NCI-H2029 treated with DMSO at 0.1 percent for 48 hours (cell line): Measurements from ENCODE around the gene LATS2.

ENCODE experiments used
- DNase-seq: peaks from one replicate; lab custom pipeline; 2025; lab: John Stamatoyannopoulos, UW

The LATS2 gene

DNA sequence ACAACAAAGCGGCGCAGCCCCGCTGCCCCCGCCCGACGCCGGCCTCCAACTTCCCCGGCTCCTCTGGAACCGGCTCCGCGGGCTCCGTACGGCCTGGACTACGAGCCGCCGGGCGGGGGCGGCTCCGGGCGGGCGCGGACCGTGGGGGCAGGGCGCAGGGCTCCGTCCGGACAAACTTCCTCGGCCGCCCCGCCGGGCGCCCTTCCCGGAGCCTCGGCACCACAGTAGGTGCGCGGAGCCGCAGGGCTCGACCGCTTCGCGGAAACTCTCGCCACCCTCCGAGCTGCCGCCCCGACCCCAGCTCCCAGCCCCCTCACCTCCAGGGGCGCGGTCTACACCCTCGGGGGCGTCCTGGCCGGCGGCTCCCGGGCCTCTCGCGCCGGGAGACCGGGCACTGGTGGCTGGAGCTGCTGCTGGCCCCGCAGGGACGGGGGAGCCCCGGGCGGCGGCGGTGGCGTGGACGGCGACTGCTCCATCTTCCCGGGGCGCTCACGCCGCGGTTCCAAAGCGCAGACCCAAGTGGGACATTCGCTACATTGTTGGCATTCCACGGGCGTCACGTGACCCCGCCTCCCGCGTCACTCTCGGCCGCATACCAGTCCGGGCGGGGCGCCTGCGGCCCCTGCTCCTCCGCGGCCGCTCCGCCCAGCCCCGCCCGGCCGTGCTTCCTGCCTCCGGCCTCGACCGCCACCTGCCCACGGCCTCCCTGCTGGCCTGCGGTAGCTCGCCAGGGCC, at the start of gene LATS2:
Gene LATS2, minus strand, starts transcription at position 558 of the 735 bp plus-strand sequence. CDS start 15,560 bp downstream, outside the sequence.
- DNase-seq = no peak

DNA sequence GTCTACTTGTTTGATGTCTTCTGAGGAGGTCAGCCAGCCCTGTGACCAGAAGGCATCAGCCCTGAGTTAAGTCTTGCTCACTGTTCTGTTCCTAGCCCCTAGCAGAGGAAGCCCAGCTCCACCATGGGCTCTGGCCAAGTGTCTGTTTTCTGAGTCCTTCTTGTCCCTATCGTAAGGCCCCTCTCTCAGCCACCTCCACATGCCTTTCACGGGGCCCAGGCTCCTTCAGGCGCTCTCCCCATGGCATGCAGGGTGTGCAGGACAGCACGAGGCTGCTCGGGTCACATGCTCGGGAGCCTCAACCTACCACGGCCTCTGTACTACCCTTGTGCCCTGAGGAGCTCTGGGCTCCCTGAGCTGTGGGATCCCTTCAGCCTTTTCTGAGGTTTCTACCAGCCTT, 47.8 kb upstream of the LATS2 start:
- no peak for DNase-seq

DNA sequence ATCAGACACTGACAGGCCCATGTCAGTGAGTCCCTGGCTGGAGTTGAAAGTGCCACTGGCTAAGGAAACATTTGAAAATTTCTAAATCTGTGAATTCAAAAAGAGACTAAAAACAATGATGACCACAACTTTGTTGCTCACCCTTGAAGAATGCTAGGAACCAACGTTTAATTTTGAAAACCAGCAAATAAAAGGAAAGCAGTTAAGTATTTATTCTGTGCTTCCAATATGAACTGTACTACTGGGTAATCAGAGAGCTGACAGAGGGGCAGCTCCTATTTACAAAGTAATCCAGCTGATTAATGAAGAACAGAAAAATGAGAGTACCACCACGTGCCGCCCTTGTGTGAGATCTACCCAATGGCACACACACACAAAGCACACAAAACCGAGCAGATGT, 44.7 kb upstream of the LATS2 start:
- no peak for DNase-seq

DNA sequence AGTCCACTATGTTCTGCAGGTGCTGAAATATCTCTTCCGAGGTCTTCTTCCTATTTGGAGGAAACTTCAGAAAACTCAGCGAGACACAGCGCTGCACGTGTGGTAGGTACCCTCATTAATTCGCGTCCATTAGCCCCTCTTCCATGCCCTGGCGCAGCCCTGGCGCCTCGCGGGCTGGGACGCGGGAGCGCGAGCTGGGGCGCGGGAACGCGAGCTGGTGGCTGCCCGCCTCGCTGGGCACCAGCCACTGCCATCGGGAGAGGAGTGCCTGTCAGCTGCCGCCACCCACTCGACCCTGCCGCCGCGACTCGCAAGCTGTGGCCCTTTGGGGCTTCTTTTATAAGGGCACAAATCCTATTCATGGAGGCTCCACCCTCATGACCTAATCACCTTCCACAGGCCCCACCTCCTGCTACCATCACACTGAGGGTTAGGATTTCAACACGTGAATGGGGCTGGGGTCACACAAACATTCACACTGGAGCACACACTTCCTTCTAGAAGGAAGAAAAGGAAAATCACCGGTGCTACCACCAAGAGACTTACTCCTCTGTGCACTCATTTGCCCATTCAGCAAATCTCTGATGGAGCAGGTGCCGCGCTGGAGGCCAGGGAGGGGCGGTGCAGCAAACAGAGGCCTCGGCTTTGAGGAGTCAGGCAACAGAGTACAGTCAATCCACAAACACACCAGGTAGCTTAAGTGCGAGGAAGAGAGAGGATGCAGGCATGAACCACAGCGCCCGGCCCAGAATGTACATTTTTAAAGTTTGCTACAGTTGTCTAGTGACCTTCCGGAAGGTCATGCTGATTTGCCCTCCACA, 43.0 kb upstream of the LATS2 start:
- no peak for DNase-seq

DNA sequence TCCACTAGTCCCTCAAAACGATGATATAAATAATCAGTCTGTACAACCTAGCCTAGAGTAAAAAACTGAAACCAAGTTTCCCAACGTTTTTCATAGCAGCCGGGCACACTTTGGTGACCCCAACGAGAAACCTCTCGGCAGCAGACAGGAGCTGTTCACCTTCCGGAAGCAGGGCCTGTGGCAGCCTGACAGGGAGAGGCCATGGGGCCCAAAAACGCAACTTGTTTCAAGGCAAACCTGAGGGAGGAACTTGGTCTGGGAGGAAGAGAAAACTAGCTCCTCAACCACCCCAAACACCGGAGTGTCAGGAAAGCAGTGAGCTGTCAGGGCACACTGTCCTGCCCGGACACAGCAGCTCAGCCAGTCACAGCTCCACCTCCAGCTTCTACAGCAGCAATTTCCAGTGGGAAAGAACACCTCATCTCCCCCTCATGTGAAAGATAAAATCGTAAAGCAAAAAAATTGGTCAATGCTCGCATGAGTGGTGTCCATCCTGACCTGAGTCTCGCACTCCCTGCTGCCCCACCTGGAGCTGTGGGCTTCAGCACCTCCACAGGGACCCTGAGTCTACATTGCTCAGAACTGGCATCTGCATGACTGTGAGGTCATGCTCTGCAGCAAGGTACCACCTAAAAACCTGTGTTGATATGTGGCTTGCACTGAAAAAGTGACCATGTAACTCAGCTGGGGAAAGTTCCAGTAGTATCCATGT, 40.6 kb upstream of the LATS2 start:
- no peak for DNase-seq

DNA sequence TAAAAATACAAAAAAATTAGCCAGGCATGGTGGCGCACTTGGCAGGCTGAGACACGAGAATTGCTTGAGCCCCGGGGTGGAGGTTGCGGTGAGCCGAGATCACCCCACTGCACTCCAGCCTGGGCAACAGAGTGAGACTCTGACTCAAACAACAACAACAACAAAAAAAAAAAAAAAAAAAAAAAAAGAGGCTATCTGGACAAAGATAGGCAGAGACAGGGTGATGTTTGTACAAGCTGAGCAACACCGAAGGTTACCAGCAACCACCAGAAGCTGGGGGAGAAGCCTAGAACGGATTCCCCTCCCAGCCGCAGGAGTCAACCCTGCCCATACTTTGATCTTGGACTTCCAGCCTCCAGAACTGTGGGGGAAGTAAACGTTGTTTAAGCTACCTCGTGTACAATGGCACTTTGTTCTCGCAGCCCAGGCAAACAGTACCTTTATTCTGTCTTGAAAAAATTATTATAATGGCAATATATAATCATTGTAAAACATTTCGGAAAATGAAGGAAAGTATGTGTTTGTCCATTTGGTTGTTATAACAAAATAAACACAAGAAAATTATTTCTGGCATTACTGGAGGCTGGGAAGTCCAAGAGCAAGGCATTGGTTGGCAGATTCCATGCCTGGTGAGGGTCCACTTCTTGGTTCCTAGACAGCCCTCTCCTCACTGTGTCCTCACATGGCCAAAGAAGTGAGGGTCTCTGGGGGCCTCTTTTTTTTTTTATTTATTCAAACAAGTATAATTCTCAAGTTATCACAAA, 39.8 kb upstream of the LATS2 start:
- DNase-seq = no peak

DNA sequence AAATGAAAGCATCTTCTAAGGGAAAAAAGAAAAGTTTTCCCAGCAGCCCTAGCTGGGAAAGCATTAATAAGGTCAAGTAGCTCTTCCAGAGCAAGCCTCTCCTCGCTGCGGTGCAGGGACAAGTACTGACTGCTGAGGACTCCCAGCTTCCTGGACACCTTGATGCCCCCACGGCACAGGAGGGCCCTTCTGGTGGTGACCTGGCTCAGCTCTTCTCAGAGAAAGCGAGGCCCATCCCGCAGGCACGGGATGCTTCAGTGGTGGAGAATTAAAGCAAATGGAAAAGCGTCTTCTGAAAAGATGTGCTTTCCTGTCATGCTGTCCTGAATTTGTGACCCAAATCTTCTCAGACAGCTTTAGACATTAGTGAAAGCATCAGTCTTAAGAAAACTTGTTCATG, 38.8 kb upstream of the LATS2 start:
- DNase-seq = no peak

DNA sequence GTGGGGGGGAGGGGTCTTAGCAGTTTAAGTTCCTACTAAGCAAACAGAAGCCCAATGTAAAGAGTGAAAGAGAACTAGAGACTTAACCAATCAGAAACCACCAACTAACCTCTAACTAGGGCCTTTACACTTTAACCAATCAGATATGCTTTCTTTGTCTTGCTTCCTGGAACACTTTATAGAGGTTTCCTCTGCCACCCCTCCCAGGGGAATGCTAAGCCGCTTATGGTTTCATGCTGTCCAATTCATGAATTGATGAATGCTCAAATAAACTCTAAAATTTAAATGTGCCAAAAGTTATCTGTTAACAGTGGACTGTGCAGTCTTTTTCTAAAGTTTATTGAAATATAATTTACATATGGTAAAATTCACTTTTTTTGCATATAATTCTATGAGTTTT, 33.9 kb upstream of the LATS2 start:
- DNase-seq = no peak

DNA sequence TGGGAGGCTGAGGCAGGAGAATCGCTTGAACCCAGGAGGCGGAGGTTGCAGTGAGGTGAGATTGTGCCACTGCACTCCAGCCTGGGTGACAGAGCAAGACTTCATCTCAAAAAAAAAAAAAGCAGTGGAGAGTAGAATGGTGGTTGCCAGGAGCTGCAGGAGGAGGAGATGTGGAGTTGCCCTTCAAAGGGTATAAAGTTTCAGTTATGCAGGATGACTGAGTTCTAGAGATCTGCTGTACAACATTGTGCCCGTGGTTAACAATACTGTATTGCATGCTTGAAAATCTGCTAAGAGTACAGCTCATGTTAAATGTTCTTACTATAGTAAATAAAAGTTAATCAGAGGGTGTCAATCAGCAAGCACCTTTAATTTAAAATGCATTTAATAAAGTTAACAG, 28.4 kb upstream of the LATS2 start:
- DNase-seq = no peak

DNA sequence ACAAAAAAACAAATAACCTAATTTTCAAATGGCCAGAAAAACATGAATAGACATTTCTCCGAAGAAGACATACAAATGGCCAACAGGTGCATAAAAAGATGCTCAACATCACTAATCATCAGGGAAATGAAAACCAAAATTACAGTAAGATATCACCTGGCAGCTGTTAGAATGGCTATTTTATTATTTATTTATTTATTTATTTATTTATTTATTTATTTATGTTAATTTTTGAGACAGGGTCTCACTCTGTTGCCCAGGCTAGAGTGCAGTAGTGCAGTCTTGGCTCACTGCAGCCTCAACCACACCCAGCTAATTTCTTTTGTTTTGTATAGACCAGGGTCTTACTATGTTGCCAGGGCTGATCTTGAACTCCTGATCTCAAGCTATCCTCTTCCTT, 27.1 kb upstream of the LATS2 start:
- no peak for DNase-seq

DNA sequence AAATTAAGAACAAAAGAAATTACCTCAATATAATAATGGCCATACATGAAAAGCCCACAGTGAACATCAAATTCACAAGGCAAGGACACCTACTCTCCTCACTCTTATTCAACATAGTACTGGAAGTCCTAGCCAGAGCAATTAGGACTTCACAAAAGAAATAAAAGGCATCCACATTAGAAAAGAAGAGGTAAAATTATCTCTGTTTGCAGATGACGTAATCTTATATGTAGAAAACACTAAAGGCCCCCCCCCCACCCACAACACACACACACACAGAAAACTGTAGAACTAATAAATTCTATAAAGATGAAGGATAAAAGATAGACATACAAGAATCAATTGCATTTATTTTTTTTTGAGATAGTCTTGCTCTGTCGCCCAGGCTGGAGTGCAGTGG, 25.5 kb upstream of the LATS2 start:
- no peak for DNase-seq

DNA sequence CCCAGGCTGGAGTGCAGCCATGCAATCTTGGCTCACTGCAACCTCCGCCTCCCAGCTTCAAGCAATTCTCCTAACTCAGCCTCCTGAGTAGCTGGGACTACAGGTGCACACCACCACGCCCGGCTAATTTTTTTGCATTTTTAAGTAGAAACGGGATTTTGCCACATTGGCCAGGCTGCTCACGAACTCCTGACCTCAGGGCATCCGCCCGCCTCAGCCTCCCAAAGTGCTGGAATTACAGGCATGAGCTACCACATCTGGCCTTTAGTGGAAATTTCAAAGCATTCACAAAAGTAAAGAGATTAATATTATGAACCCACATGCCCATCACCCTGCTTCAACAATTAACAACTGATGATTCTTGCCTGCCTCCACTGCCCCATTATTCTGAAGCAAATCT, 20.5 kb upstream of the LATS2 start:
- no peak for DNase-seq

DNA sequence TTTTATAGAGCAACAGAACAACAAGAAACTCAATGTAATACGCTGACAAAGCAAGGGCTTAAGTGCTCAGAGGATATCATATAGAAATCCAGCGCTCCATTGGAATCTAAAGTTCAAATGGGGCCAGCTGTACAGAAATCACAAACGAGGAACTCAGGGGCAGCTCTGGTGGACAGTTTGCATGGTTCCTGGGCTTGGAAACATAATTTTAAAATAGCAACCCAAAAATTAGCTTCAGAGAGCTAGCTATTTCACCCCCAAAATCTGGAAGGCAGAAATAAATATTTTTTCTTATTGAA, 19.2 kb upstream of the LATS2 start:
- no peak for DNase-seq

DNA sequence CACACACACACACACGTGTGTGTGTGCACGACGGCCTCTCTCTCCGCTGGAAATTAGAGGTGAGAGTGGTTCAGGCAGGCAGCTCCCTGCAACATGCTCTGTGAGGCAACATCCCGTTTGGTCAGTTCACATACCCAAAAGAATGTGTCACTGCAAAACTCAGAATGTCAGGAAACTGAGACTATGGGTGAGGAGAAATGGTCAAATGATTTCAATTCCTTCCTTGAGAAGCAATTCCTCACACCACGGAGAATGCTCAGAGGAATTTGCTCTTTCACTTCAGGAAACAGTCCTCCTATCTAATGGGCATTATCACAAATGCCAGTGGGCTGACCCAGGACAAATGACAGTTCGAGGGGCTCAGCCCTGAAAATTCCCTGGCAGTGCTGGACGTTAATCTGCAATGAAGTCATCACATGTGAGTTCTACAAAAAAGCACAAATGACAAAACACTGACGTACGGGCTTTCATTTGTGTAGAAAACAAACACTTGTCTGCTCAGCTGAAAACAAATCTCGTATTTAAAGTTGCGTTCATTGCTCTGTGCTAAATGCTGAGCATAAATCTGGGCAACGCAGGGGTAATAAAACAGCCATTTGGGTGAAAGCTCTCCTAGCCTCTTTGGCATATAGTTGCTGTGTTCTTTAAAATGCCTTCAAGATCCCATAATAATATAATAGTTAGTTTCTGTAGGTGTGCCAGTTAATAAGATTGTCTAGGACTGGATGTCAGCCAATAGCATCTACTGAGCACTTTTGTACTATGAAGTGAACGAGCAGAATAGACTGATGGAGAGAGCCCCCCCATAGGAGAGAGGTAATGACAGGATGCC, 18.6 kb upstream of the LATS2 start:
- DNase-seq = no peak

DNA sequence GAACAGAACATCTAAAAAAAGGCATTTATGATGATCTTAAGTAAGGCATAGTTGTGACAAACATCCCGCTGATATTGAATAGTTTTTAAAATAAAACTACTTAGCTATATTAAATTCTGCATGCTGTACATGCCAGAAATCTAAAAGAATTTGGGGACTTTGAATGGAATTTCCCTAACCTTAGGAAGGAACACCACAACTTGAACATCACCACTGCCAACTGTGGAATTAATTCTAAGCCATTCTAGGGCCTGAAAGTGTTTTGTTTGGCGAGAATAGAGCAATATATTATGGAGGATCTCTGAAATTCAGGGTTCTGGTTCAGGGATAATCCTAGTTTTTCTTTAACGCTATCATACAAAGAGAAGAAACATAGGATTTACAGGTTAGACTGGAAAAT, 17.8 kb upstream of the LATS2 start:
- no peak for DNase-seq

DNA sequence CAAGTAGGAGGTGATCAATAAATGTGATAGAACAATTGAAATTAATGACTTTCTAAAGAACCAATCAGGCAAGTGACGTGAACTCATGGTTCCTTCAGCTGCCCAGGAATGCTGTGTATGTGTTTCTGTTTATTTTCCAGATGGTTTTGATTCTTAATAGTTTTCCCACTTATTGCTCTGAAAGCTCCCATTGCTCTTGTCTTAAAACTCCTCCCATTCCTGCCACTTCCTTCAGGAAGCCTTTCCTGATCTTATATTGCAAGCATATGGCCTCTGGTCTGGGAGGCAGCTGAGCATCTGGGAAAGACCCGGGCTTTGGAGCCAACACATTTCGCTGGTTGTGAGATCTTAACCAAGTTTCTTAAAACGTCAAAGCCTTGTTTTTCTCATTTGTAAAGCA, 17.1 kb upstream of the LATS2 start:
- no peak for DNase-seq

DNA sequence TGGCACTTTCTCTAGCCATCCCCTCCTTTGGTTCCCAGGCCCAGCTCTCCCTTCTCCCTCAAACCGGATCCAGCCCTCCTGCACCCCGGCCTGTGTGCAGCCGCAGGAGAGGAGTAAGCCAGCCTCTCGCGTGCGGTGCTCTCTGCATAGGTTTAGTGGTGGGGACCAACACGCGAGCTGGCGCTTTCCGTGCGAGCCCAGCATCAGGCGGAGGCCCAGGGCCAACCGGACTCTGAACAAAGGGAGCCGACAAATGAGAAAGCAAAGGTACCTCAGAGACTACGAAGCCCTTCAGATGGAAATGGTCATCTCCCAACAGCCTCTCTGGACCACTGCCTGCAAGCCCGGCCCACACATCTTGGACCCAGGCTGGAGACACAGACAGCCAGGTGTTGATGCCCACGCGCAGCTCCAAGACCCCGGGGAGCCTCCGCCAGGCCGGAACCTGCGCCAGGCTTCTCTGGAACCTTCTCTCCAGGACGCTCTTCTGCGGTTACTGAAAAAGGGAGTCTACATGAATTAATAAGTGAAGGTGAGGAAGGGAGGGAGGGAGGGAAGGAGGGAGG, 16.5 kb upstream of the LATS2 start:
- DNase-seq = no peak

DNA sequence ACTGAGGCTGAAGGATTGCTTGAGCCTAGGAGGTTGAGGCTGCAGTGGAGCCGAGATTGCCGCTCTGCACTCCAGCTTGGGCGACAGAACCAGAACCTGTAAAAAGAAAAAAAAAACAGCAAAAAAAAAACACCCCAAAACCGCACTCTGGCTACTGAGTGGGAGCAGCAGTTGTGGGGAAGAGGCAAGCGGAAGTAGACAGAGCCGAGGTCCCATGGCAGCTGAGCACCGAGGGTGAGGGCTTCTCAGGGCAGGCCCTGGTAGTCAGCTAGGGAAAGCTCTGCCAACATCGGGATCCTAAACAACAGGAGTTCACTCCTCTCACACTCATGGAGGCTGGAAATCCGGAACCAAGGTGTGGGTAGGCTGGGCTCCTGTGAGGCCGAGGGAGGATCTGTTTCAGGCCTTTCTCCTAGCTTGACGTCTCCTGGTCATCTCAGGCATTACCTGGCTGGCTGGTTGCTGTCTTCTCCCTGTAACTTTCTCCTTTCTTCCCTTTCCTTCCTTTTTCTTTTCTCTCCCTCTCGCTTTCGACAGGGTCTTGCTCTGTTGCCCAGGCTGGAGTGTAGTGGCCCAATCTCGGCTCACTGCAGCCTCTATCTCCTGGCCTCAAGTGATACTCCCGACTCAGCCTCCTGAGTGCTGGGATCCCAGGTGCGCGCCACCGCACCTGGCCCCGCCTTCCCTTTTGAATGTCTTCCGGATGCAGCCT, 15.8 kb upstream of the LATS2 start:
- no peak for DNase-seq

DNA sequence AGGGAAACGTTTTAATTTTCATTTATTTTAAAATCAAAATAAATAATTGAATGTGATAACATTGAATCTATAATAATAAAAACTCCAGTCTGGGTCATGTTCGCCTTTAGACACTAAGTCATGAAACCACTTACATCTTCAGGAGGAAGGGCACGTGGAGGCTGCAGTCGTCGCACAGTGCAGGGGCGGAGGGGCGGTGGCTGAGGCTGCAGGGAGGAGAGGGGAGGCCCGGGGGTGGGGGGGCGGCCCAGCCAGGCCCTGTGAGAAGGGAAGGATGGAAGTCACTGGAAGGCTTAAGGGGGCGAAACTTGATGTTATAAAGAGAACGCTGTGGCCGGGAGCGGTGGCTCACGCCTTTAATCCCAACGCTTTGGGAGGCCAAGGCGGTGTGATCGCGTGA, 14.9 kb upstream of the LATS2 start:
- no peak for DNase-seq
